Neuronal stem cell (in vitro differentiated cells): ENCODE data around the gene HOXC5.

ENCODE experiments used
- DNase-seq: peaks from one replicate; pipeline ENCODE4 v3.0.0-alpha.2; 2013; ENCODE audit warnings: low spot score
- H2AFZ ChIP-seq: one replicate; pipeline ENCODE4 v1.6.1; 2013; ENCODE audit warnings: mild to moderate bottlenecking, low read length, inconsistent platforms
- H2AK5ac ChIP-seq: 2 replicates; pipeline ENCODE4 v1.6.1; 2013; ENCODE audit warnings: low read depth, mild to moderate bottlenecking, inconsistent platforms, low read length, moderate library complexity, mixed read lengths
- H2BK120ac ChIP-seq: 2 replicates; pipeline ENCODE4 v1.6.1; 2013; ENCODE audit warnings: low read depth, mild to moderate bottlenecking, inconsistent platforms, low read length, moderate library complexity, mixed read lengths
- H2BK12ac ChIP-seq: one replicate; pipeline ENCODE4 v1.6.1; 2013; ENCODE audit warnings: low read length, inconsistent platforms
- H2BK15ac ChIP-seq: 2 replicates; pipeline ENCODE4 v1.6.1; 2013; ENCODE audit warnings: mild to moderate bottlenecking, low read length, inconsistent platforms, mixed read lengths
- H2BK5ac ChIP-seq: one replicate; pipeline ENCODE4 v1.6.1; 2013; ENCODE audit warnings: inconsistent platforms, mild to moderate bottlenecking, low read length, moderate library complexity
- H3K14ac ChIP-seq: one replicate; pipeline ENCODE4 v1.6.1; 2013; ENCODE audit warnings: low read length, inconsistent platforms
- H3K18ac ChIP-seq: 2 replicates; pipeline ENCODE4 v1.6.1; 2013; ENCODE audit warnings: low read length, inconsistent platforms
- H3K23ac ChIP-seq: 2 replicates; pipeline ENCODE4 v1.6.1; 2013; ENCODE audit warnings: low read depth, mild to moderate bottlenecking, mixed read lengths, low read length, inconsistent platforms; ENCODE audit not compliant: poor library complexity
- H3K27ac ChIP-seq: replicated peaks from 3 replicates; pipeline ENCODE4 v1.5.1; 2013; ENCODE audit warnings: low read length, inconsistent platforms
- H3K27me3 ChIP-seq, 3 experiments: 2 replicates each; pipeline ENCODE4 v1.6.1; 2013; ENCODE audit warnings: low read length in 3 of 3, mild to moderate bottlenecking in 2 of 3, inconsistent platforms in 1 of 3, low read depth in 1 of 3, mixed read lengths in 1 of 3, moderate library complexity in 1 of 3; ENCODE audit not compliant: control insufficient read depth in 3 of 3, insufficient read depth in 3 of 3
- H3K36me3 ChIP-seq, 2 donors: replicated peaks in 1 of 2; 2 replicates each; pipeline ENCODE4 v1.6.1; 2013; ENCODE audit warnings: low read length in 2 of 2; ENCODE audit not compliant: control insufficient read depth in 2 of 2, insufficient read depth in 2 of 2
- H3K4ac ChIP-seq: 2 replicates; pipeline ENCODE4 v1.6.1; 2013; ENCODE audit warnings: inconsistent platforms, mild to moderate bottlenecking, low read length, moderate library complexity
- H3K4me1 ChIP-seq, 2 donors: 1 replicate in 1 of 2; 2 replicates in 1 of 2; pipeline ENCODE4 v1.6.1; 2013; ENCODE audit warnings: low read length in 2 of 2, low read depth in 1 of 2; ENCODE audit not compliant: control insufficient read depth in 2 of 2, insufficient read depth in 1 of 2
- H3K4me2 ChIP-seq: one replicate; pipeline ENCODE4 v1.6.1; 2013; ENCODE audit warnings: mild to moderate bottlenecking, low read length, inconsistent platforms; ENCODE audit not compliant: insufficient read depth, poor library complexity, severe bottlenecking
- H3K4me3 ChIP-seq, 2 donors: 2 replicates each; pipeline ENCODE4 v1.5.1; 2013; ENCODE audit warnings: low read length in 2 of 2, mild to moderate bottlenecking in 2 of 2, inconsistent platforms in 1 of 2, moderate library complexity in 1 of 2
- H3K79me1 ChIP-seq: one replicate; pipeline ENCODE4 v1.6.1; 2013; ENCODE audit warnings: low read depth, mild to moderate bottlenecking, inconsistent platforms, low read length, moderate library complexity
- H3K9ac ChIP-seq: one replicate; pipeline ENCODE4 v1.6.1; 2013; ENCODE audit warnings: mild to moderate bottlenecking, low read depth, low read length, inconsistent platforms; ENCODE audit not compliant: poor library complexity
- H3K9me3 ChIP-seq, 2 donors: replicated peaks in 1 of 2; 2 replicates each; pipeline versions ENCODE3 to v1.6.1; 2013; ENCODE audit warnings: low read length in 2 of 2, mild to moderate bottlenecking in 2 of 2, inconsistent platforms in 1 of 2, low read depth in 1 of 2, mixed read lengths in 1 of 2, moderate library complexity in 1 of 2; ENCODE audit not compliant: control insufficient read depth in 2 of 2, insufficient read depth in 1 of 2
- H4K8ac ChIP-seq: one replicate; pipeline ENCODE4 v1.6.1; 2013; ENCODE audit warnings: low read depth, mild to moderate bottlenecking, inconsistent platforms, low read length, moderate library complexity
- H4K91ac ChIP-seq: one replicate; pipeline ENCODE4 v1.6.1; 2013; ENCODE audit warnings: low read length, low read depth, mild to moderate bottlenecking, inconsistent platforms; ENCODE audit not compliant: poor library complexity
- WGBS, 2 donors: extraction: QIAGEN DNeasy Blood & Tissue Kit; methylation state at CpG; one replicate each; pipeline ENCODE4 v1.1.7; 2013; ENCODE audit warnings: missing lambda C conversion rate in 2 of 2, mixed read lengths in 1 of 2; ENCODE audit not compliant: insufficient read length in 2 of 2, insufficient replicate concordance in 1 of 2; ENCODE audit errors: extremely low coverage in 2 of 2; 5-methylcytosine and 5-hydroxymethylcytosine counted together

Gene HOXC5

DNA sequence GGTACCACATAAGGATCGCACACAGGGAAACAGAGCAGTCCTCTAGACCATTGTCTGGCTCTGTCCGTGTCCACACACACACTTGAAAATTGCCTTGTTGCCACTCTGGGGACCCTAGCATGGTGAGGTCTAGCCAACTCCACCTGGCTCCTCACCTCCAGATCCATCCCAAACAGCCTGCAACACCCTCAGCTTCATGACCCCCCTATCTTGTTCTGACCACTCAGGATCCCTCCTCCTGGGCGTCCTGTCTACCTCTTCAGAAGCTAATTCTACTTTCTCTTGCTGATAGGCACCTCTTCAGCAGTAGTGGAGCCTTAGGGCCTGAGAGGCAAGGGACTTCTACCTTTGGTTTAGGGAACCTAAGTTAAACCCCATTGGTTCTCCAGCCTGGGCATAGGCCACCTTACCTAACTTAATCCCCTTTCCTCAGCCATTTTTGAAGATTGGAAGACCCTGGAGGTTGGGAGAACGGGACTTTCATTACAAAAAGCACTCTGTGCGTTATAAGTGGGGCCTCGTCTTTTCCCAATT, 697 bp upstream of the HOXC5 start:
- H3K9me3 ChIP-seq = peaks cover 4 to 5% of the 10 kb centered on the region in 2 donors
- H4K8ac ChIP-seq = no peak overlapping the region
- H3K79me1 ChIP-seq = no peaks in the 10 kb centered on the region
- no CpG with 5 or more reads among the region's 6 CpGs for WGBS, 2 donors
- H3K4ac ChIP-seq = no peak overlapping the region
- no peak overlapping the region for H3K4me2 ChIP-seq
- no peak for DNase-seq
- H2BK5ac ChIP-seq = no peak overlapping the region
- no peak overlapping the region for H2BK15ac ChIP-seq
- H3K18ac ChIP-seq = no peak overlapping the region
- no peak overlapping the region for H2AFZ ChIP-seq
- no peaks in the 10 kb centered on the region for H3K36me3 ChIP-seq
- H3K23ac ChIP-seq = no peak overlapping the region
- no peak overlapping the region for H3K9ac ChIP-seq
- no peak overlapping the region for H3K4me3 ChIP-seq
- no peak overlapping the region for H2BK120ac ChIP-seq
- peaks cover 64 to 99% (median 97%) of the 10 kb centered on the region in 3 experiments for H3K27me3 ChIP-seq
- H2AK5ac ChIP-seq = no peak overlapping the region
- no peaks in the 10 kb centered on the region for H3K4me1 ChIP-seq
- no peak overlapping the region for H2BK12ac ChIP-seq
- no peak overlapping the region for H3K14ac ChIP-seq
- H4K91ac ChIP-seq = no peak overlapping the region
- no peak overlapping the region for H3K27ac ChIP-seq

DNA sequence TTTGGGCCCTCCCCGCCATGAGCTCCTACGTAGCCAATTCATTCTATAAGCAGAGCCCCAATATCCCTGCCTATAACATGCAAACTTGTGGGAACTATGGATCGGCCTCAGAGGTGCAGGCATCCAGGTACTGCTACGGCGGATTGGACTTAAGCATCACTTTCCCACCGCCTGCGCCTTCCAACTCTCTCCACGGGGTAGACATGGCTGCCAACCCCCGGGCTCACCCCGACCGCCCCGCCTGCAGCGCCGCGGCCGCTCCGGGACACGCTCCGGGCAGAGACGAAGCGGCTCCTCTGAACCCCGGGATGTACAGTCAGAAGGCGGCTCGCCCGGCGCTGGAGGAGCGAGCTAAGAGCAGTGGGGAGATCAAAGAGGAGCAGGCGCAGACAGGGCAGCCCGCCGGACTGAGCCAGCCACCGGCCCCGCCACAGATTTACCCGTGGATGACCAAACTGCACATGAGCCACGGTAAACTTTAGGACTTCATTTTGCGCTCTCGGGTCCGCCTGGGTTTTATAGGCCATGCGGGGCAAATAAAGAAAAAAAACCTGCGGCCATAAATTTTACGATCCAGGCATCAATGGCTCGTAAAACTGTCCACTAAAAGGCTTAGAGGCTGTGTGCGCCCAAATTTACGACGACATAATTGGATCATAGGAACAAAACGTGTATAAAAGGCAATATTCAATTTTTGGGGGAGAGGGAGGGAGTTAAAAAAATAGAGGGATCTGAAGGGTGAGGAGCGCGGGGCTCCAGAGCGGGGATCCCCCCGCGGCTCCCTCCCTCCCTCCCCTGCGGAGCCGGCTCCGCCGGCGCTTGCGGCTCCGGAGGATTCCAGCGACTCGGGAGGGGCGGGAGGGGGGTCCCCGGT, 493 bp downstream of the HOXC5 start:
- no peak overlapping the region for H2BK15ac ChIP-seq
- H4K91ac ChIP-seq = no peak overlapping the region
- no peak for DNase-seq
- peak overlapping the region; percentile 56 for H2AK5ac ChIP-seq
- no peak overlapping the region for H3K27ac ChIP-seq
- H3K18ac ChIP-seq = no peak overlapping the region
- H3K4me2 ChIP-seq = no peak overlapping the region
- H3K79me1 ChIP-seq = no peaks in the 10 kb centered on the region
- no peak overlapping the region for H3K4me3 ChIP-seq
- no peaks in the 10 kb centered on the region for H3K4me1 ChIP-seq
- H4K8ac ChIP-seq = no peak overlapping the region
- peak overlapping the region; percentile 78 for H3K14ac ChIP-seq
- H2BK12ac ChIP-seq = no peak overlapping the region
- H2BK5ac ChIP-seq = no peak overlapping the region
- WGBS, 2 donors = no CpG with 5 or more reads among the region's 61 CpGs
- H3K9ac ChIP-seq = no peak overlapping the region
- peak overlapping the region; percentile 47 for H3K23ac ChIP-seq
- H3K27me3 ChIP-seq = peaks cover 69 to 99% (median 98%) of the 10 kb centered on the region in 3 experiments
- no peak overlapping the region for H2BK120ac ChIP-seq
- no peaks in the 10 kb centered on the region for H3K36me3 ChIP-seq
- H2AFZ ChIP-seq = peak overlapping the region; percentile 61
- no peak overlapping the region for H3K4ac ChIP-seq
- H3K9me3 ChIP-seq = peaks cover 4 to 5% of the 10 kb centered on the region in 2 donors

DNA sequence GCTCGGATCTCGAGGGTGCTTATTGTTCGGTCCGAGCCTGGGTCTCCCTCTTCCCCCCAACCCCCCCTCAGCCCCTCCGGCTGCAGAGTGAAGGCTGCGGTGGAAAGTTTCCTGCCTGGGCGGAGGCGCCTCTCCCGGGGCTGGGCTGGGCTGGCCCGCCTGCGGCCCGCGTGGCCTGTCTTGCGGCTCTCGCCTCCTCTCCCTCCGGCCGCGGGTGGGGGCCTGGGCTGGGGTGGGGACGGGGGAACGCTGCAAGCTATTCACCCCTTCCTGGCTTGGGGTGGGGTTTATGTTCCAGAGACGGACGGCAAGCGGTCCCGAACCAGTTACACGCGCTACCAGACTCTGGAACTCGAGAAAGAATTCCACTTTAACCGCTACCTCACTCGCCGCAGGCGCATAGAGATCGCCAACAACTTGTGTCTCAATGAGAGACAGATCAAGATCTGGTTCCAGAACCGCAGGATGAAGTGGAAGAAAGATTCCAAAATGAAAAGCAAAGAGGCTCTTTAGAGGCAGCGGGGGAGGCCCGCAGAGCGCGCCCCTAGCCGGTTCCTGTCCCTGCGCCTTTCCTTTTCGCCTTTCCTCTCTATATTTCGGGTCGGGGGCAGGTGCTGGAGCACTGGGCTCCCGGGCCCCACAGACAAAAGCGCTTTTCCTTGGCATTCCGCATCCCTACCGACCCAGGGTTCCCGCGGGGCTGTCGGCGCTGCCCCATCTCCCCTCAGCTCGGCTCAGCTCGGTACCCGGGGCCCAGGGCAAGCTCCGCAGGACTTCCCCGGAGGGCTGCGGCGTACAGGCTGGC, 1.3 kb downstream of the HOXC5 start:
- H3K36me3 ChIP-seq = no peaks in the 10 kb centered on the region
- H4K91ac ChIP-seq = no peak overlapping the region
- H3K9ac ChIP-seq = no peak overlapping the region
- H2BK5ac ChIP-seq = no peak overlapping the region
- DNase-seq = no peak
- H2BK15ac ChIP-seq = no peak overlapping the region
- H3K23ac ChIP-seq = no peak overlapping the region
- no peak overlapping the region for H2AK5ac ChIP-seq
- H3K4me3 ChIP-seq = no peak overlapping the region
- no peak overlapping the region for H3K4ac ChIP-seq
- H3K14ac ChIP-seq = no peak overlapping the region
- no peaks in the 10 kb centered on the region for H3K4me1 ChIP-seq
- H3K27me3 ChIP-seq = peaks cover 67 to 99% (median 98%) of the 10 kb centered on the region in 3 experiments
- no peak overlapping the region for H3K18ac ChIP-seq
- peak overlapping the region; percentile 7 for H2AFZ ChIP-seq
- no peak overlapping the region for H3K4me2 ChIP-seq
- no peaks in the 10 kb centered on the region for H3K79me1 ChIP-seq
- H3K9me3 ChIP-seq = peaks cover 5 to 7% of the 10 kb centered on the region in 2 donors
- H3K27ac ChIP-seq = no peak overlapping the region
- H2BK12ac ChIP-seq = no peak overlapping the region
- H2BK120ac ChIP-seq = no peak overlapping the region
- WGBS, 2 donors = no CpG with 5 or more reads among the region's 57 CpGs
- no peak overlapping the region for H4K8ac ChIP-seq
